WTC11 (cell line): ENCODE measurements around the gene GDAP1L1. TPM values are rescaled to one million over a fixed set of nuclear protein-coding genes. Genes with fewer than 3 reads are reported as not detected.

Source experiments
- ATAC-seq: fragments of 200-7000 bp; cut with Tn5 transposase; 2 replicates; pipeline ENCODE4 v1.10.0; 2021; ENCODE audit warnings: mild to moderate bottlenecking, moderate library complexity
- CTCF ChIA-PET: fragments of 300-600 bp; sonication (Branson Sonifier 250); formaldehyde crosslinking; loops from one replicate; lab custom pipeline; 2021; ENCODE audit warnings: antibody characterized with exemption; lab: Charles Lee
- POLR2A ChIA-PET: fragments of 350-600 bp; sonication (Branson Sonifier 250); formaldehyde crosslinking; loops from one replicate; lab custom pipeline; 2021; ENCODE audit warnings: antibody characterized with exemption; lab: Charles Lee
- DNase-seq: peaks from one replicate; pipeline ENCODE4 v3.0.0; 2021; ENCODE audit warnings: low spot score
- H3K27ac Mint-ChIP-seq: 2 replicates; pipeline ENCODE4 v1.8.0; 2021; ENCODE audit warnings: mixed read lengths
- H3K27me3 Mint-ChIP-seq: 2 replicates; pipeline ENCODE4 v1.8.0; 2021; ENCODE audit warnings: low read depth, mild to moderate bottlenecking, moderate library complexity, mixed read lengths
- H3K36me3 Mint-ChIP-seq: 2 replicates; pipeline ENCODE4 v1.8.0; 2021; ENCODE audit warnings: mixed read lengths
- H3K4me1 Mint-ChIP-seq: 2 replicates; pipeline ENCODE4 v1.8.0; 2022; ENCODE audit warnings: mixed read lengths
- H3K4me3 Mint-ChIP-seq: 2 replicates; pipeline ENCODE4 v1.8.0; 2021; ENCODE audit warnings: mild to moderate bottlenecking, moderate library complexity, mixed read lengths
- H3K9me3 Mint-ChIP-seq: 2 replicates; pipeline ENCODE4 v1.8.0; 2021; ENCODE audit warnings: mixed read lengths
- ETV6 ChIP-seq: sonication (generic); formaldehyde crosslinking; IDR thresholded peaks from 2 replicates; pipeline ENCODE4 v1.8.1; 2022; ENCODE audit warnings: mild to moderate bottlenecking, missing genetic modification reagents
- FOXJ3 ChIP-seq: sonication (generic); formaldehyde crosslinking; IDR thresholded peaks from 2 replicates; pipeline ENCODE4 v1.9.0; 2021; ENCODE audit warnings: missing genetic modification reagents, mild to moderate bottlenecking, borderline replicate concordance
- FOXK1 ChIP-seq: sonication (generic); formaldehyde crosslinking; IDR thresholded peaks from 2 replicates; pipeline ENCODE4 v1.8.0; 2022; ENCODE audit warnings: mild to moderate bottlenecking, moderate library complexity, missing genetic modification reagents
- GABPB1 ChIP-seq: sonication (generic); formaldehyde crosslinking; IDR thresholded peaks from 2 replicates; pipeline ENCODE4 v1.8.1; 2023; ENCODE audit warnings: mild to moderate bottlenecking, missing genetic modification reagents
- GTF2I ChIP-seq: fragments of 250-450 bp; sonication (Bioruptor Pico); conservative IDR thresholded peaks from 2 replicates; pipeline ENCODE4 v1.4.0; 2021; ENCODE audit warnings: mild to moderate bottlenecking
- JUN ChIP-seq: sonication (generic); formaldehyde crosslinking; IDR thresholded peaks from 2 replicates; pipeline ENCODE4 v1.8.0; 2023; ENCODE audit warnings: mild to moderate bottlenecking, missing genetic modification reagents
- KAT7 ChIP-seq: sonication (generic); formaldehyde crosslinking; IDR thresholded peaks from 2 replicates; pipeline ENCODE4 v1.8.1; 2023; ENCODE audit warnings: missing genetic modification reagents, mild to moderate bottlenecking, borderline replicate concordance
- MXD4 ChIP-seq: fragments of 250-450 bp; sonication (Bioruptor Pico); IDR thresholded peaks from 2 replicates; pipeline ENCODE4 v1.8.0; 2021; ENCODE audit warnings: mild to moderate bottlenecking, moderate library complexity, borderline replicate concordance
- NR1H2 ChIP-seq: sonication (generic); formaldehyde crosslinking; IDR thresholded peaks from 2 replicates; pipeline ENCODE4 v1.9.0; 2021; ENCODE audit warnings: mild to moderate bottlenecking, moderate library complexity, missing genetic modification reagents
- SP1 ChIP-seq: sonication (generic); formaldehyde crosslinking; conservative IDR thresholded peaks from 2 replicates; pipeline ENCODE4 v1.8.1; 2022; ENCODE audit warnings: missing genetic modification reagents
- TEAD4 ChIP-seq: sonication (generic); formaldehyde crosslinking; IDR thresholded peaks from 2 replicates; pipeline ENCODE4 v1.8.0; 2022; ENCODE audit warnings: mild to moderate bottlenecking, missing genetic modification reagents
- ZBTB21 ChIP-seq: sonication (generic); formaldehyde crosslinking; IDR thresholded peaks from 2 replicates; pipeline ENCODE4 v1.8.1; 2023; ENCODE audit warnings: mild to moderate bottlenecking, missing genetic modification reagents, borderline replicate concordance
- ZNF416 ChIP-seq: fragments of 250-450 bp; sonication (Bioruptor Pico); IDR thresholded peaks from 2 replicates; pipeline ENCODE4 v1.9.0; 2021; ENCODE audit warnings: mild to moderate bottlenecking, inconsistent platforms
- ZNF423 ChIP-seq: fragments of 250-450 bp; sonication (Bioruptor Pico); IDR thresholded peaks from 2 replicates; pipeline ENCODE4 v2.1.2; 2022; ENCODE audit warnings: mild to moderate bottlenecking, moderate library complexity
- total RNA-seq: library from RNA; stranded (reverse); gene quantifications from 3 replicates; pipeline ENCODE4 v1.2.3, GENCODE V29; 2021
- TF ChIP-seq, protein P1 (sequence below): sonication (generic); formaldehyde crosslinking; IDR thresholded peaks from 2 replicates; pipeline ENCODE4 v1.8.1; 2023; ENCODE audit warnings: mild to moderate bottlenecking, missing genetic modification reagents
- TF ChIP-seq, protein P2 (sequence below): sonication (generic); formaldehyde crosslinking; IDR thresholded peaks from 2 replicates; pipeline ENCODE4 v1.8.1; 2023; ENCODE audit warnings: mild to moderate bottlenecking, missing genetic modification reagents, borderline replicate concordance
- TF ChIP-seq, protein P3 (sequence below): sonication (generic); formaldehyde crosslinking; IDR thresholded peaks from 2 replicates; pipeline ENCODE4 v1.8.1; 2022; ENCODE audit warnings: low read depth, mild to moderate bottlenecking, moderate library complexity, missing genetic modification reagents, borderline replicate concordance
- TF ChIP-seq, protein P4 (sequence below): sonication (generic); formaldehyde crosslinking; IDR thresholded peaks from 2 replicates; pipeline ENCODE4 v1.8.1; 2022; ENCODE audit warnings: mild to moderate bottlenecking, missing genetic modification reagents, moderate library complexity, borderline replicate concordance
- TF ChIP-seq, protein P5 (sequence below): sonication (generic); formaldehyde crosslinking; IDR thresholded peaks from 2 replicates; pipeline ENCODE4 v1.8.1; 2022; ENCODE audit warnings: missing genetic modification reagents, borderline replicate concordance
- TF ChIP-seq, protein P6 (sequence below): sonication (generic); formaldehyde crosslinking; IDR thresholded peaks from 2 replicates; pipeline ENCODE4 v1.8.1; 2023; ENCODE audit warnings: mild to moderate bottlenecking, missing genetic modification reagents
- TF ChIP-seq, protein P7 (sequence below): sonication (generic); formaldehyde crosslinking; IDR thresholded peaks from 2 replicates; pipeline ENCODE4 v1.8.0; 2022; ENCODE audit warnings: missing genetic modification reagents

GDAP1L1 gene
- total RNA-seq, 1 experiment from 2014 or later, result 7.5 TPM

DNA sequence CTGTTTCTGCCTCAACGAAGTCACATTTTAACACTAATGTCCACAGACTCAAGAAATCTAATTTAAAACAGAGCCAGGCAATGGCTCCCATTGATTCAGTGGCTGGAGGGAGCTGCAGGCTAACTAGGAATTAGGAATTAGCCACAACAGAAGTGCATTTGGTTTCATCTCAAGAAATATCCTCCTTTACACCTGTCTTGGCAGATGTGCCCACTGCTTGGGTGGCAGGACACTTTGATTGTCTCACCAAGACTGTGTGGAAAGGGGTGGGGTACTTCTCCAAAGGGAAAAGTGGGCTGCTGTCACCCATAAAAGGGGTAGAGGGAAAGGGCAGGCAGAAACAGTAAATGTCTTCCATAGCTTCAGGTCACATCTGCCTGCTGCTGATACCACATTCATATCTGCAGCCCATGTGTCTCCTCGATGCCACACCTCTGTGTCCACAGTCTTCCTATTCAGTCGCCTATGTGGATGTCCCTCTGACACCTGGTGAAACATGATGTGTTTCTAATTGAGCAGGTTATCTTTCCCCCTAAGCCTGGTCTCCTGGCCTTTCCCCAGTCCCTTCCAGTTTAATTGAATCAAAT, 25.6 kb upstream of the GDAP1L1 start:
- TF ChIP-seq, protein P1, sequence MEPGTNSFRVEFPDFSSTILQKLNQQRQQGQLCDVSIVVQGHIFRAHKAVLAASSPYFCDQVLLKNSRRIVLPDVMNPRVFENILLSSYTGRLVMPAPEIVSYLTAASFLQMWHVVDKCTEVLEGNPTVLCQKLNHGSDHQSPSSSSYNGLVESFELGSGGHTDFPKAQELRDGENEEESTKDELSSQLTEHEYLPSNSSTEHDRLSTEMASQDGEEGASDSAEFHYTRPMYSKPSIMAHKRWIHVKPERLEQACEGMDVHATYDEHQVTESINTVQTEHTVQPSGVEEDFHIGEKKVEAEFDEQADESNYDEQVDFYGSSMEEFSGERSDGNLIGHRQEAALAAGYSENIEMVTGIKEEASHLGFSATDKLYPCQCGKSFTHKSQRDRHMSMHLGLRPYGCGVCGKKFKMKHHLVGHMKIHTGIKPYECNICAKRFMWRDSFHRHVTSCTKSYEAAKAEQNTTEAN, result no peak
- TF ChIP-seq, protein P2, sequence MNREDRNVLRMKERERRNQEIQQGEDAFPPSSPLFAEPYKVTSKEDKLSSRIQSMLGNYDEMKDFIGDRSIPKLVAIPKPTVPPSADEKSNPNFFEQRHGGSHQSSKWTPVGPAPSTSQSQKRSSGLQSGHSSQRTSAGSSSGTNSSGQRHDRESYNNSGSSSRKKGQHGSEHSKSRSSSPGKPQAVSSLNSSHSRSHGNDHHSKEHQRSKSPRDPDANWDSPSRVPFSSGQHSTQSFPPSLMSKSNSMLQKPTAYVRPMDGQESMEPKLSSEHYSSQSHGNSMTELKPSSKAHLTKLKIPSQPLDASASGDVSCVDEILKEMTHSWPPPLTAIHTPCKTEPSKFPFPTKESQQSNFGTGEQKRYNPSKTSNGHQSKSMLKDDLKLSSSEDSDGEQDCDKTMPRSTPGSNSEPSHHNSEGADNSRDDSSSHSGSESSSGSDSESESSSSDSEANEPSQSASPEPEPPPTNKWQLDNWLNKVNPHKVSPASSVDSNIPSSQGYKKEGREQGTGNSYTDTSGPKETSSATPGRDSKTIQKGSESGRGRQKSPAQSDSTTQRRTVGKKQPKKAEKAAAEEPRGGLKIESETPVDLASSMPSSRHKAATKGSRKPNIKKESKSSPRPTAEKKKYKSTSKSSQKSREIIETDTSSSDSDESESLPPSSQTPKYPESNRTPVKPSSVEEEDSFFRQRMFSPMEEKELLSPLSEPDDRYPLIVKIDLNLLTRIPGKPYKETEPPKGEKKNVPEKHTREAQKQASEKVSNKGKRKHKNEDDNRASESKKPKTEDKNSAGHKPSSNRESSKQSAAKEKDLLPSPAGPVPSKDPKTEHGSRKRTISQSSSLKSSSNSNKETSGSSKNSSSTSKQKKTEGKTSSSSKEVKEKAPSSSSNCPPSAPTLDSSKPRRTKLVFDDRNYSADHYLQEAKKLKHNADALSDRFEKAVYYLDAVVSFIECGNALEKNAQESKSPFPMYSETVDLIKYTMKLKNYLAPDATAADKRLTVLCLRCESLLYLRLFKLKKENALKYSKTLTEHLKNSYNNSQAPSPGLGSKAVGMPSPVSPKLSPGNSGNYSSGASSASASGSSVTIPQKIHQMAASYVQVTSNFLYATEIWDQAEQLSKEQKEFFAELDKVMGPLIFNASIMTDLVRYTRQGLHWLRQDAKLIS (CRISPR knock-in tag), result no peak
- no peak for TF ChIP-seq FOXK1 (CRISPR knock-in tag)
- TF ChIP-seq MXD4 (CRISPR knock-in tag), result no peak
- TF ChIP-seq NR1H2, result no peak
- TF ChIP-seq, protein P3, sequence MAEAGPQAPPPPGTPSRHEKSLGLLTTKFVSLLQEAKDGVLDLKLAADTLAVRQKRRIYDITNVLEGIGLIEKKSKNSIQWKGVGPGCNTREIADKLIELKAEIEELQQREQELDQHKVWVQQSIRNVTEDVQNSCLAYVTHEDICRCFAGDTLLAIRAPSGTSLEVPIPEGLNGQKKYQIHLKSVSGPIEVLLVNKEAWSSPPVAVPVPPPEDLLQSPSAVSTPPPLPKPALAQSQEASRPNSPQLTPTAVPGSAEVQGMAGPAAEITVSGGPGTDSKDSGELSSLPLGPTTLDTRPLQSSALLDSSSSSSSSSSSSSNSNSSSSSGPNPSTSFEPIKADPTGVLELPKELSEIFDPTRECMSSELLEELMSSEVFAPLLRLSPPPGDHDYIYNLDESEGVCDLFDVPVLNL, result no peak
- TF ChIP-seq JUN, result no peak
- no peak for TF ChIP-seq GTF2I (CRISPR knock-in tag)
- TF ChIP-seq KAT7 (CRISPR knock-in tag), result no peak
- TF ChIP-seq, protein P4, sequence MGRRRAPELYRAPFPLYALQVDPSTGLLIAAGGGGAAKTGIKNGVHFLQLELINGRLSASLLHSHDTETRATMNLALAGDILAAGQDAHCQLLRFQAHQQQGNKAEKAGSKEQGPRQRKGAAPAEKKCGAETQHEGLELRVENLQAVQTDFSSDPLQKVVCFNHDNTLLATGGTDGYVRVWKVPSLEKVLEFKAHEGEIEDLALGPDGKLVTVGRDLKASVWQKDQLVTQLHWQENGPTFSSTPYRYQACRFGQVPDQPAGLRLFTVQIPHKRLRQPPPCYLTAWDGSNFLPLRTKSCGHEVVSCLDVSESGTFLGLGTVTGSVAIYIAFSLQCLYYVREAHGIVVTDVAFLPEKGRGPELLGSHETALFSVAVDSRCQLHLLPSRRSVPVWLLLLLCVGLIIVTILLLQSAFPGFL (CRISPR knock-in tag), result no peak
- no peak for TF ChIP-seq SP1 (CRISPR knock-in tag)
- TF ChIP-seq, protein P5, sequence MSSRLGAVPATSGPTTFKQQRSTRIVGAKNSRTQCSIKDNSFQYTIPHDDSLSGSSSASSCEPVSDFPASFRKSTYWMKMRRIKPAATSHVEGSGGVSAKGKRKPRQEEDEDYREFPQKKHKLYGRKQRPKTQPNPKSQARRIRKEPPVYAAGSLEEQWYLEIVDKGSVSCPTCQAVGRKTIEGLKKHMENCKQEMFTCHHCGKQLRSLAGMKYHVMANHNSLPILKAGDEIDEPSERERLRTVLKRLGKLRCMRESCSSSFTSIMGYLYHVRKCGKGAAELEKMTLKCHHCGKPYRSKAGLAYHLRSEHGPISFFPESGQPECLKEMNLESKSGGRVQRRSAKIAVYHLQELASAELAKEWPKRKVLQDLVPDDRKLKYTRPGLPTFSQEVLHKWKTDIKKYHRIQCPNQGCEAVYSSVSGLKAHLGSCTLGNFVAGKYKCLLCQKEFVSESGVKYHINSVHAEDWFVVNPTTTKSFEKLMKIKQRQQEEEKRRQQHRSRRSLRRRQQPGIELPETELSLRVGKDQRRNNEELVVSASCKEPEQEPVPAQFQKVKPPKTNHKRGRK (CRISPR knock-in tag), result no peak
- TF ChIP-seq GABPB1 (CRISPR knock-in tag), result no peak
- TF ChIP-seq TEAD4, result no peak
- no peak for TF ChIP-seq ZBTB21
- Mint-ChIP-seq H3K27ac (no peak overlapping the region), H3K9me3 (no peaks in the 10 kb centered on the region), H3K36me3 (no peaks in the 10 kb centered on the region), H3K27me3 (no peaks in the 10 kb centered on the region), H3K4me3 (no peak overlapping the region), H3K4me1 (peaks cover 17% of the 10 kb centered on the region)
- DNase-seq, result no peak
- ChIA-PET CTCF (interaction anchor here (1.9 to 4.1 kb wide), 4 partner anchors 10 to 124 kb away, joined by 5 to 25 read pairs (median 18); partner anchors contain the start of genes FITM2 and GDAP1L1), POLR2A (no interaction called here)
- ATAC-seq, result no peak

DNA sequence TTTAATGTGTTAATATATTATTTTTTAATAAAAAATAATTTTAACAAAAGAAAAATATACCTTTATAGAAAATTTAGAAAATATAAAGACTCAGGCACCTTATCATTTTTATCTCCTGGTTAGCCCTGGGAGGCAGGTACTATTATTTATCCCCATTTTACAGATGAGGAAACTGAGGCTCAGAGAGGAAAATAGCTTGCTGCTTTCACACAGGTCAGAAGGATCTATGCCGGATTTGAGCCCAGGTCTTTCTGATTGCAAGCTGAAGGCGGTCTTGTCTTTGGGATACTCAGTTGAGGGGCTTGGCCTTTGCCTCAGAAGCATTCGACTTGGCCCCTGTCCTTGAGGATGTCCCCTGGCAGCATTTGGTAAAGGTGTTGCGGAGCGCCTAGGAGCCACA, 25.1 kb upstream of the GDAP1L1 start:
- POLR2A ChIA-PET, result no interaction called here
- CTCF ChIA-PET, result interaction anchor here (1.6 to 4.1 kb wide), 5 partner anchors 10 to 124 kb away, joined by 5 to 25 read pairs (median 12); partner anchors contain the start of genes FITM2, GDAP1L1 and OSER1
- TF ChIP-seq, protein P6, sequence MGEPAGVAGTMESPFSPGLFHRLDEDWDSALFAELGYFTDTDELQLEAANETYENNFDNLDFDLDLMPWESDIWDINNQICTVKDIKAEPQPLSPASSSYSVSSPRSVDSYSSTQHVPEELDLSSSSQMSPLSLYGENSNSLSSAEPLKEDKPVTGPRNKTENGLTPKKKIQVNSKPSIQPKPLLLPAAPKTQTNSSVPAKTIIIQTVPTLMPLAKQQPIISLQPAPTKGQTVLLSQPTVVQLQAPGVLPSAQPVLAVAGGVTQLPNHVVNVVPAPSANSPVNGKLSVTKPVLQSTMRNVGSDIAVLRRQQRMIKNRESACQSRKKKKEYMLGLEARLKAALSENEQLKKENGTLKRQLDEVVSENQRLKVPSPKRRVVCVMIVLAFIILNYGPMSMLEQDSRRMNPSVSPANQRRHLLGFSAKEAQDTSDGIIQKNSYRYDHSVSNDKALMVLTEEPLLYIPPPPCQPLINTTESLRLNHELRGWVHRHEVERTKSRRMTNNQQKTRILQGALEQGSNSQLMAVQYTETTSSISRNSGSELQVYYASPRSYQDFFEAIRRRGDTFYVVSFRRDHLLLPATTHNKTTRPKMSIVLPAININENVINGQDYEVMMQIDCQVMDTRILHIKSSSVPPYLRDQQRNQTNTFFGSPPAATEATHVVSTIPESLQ (CRISPR knock-in tag), result no peak
- TF ChIP-seq ZNF416 (CRISPR knock-in tag) (no peak), ZNF423 (CRISPR knock-in tag) (no peak), ETV6 (CRISPR knock-in tag) (no peak), FOXJ3 (CRISPR knock-in tag) (no peak)
- TF ChIP-seq, protein P7, sequence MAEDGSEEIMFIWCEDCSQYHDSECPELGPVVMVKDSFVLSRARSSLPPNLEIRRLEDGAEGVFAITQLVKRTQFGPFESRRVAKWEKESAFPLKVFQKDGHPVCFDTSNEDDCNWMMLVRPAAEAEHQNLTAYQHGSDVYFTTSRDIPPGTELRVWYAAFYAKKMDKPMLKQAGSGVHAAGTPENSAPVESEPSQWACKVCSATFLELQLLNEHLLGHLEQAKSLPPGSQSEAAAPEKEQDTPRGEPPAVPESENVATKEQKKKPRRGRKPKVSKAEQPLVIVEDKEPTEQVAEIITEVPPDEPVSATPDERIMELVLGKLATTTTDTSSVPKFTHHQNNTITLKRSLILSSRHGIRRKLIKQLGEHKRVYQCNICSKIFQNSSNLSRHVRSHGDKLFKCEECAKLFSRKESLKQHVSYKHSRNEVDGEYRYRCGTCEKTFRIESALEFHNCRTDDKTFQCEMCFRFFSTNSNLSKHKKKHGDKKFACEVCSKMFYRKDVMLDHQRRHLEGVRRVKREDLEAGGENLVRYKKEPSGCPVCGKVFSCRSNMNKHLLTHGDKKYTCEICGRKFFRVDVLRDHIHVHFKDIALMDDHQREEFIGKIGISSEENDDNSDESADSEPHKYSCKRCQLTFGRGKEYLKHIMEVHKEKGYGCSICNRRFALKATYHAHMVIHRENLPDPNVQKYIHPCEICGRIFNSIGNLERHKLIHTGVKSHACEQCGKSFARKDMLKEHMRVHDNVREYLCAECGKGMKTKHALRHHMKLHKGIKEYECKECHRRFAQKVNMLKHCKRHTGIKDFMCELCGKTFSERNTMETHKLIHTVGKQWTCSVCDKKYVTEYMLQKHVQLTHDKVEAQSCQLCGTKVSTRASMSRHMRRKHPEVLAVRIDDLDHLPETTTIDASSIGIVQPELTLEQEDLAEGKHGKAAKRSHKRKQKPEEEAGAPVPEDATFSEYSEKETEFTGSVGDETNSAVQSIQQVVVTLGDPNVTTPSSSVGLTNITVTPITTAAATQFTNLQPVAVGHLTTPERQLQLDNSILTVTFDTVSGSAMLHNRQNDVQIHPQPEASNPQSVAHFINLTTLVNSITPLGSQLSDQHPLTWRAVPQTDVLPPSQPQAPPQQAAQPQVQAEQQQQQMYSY (CRISPR knock-in tag), result no peak

More for the DNA sequence above, 25.1 kb upstream of the GDAP1L1 start:
- Mint-ChIP-seq H3K4me3 (no peak overlapping the region), H3K4me1 (peaks cover 17% of the 10 kb centered on the region), H3K27ac (no peak overlapping the region), H3K36me3 (no peaks in the 10 kb centered on the region), H3K9me3 (no peaks in the 10 kb centered on the region), H3K27me3 (no peaks in the 10 kb centered on the region)
- DNase-seq (no peak), ATAC-seq (no peak)
